ENCODE results near the gene ATP2C1.
"Not testable (repeated sequence)": the region's sequence is repeated elsewhere in the genome, so short reads cannot be mapped to it uniquely, and the experiment has no call there.

ATP2C1 gene

DNA sequence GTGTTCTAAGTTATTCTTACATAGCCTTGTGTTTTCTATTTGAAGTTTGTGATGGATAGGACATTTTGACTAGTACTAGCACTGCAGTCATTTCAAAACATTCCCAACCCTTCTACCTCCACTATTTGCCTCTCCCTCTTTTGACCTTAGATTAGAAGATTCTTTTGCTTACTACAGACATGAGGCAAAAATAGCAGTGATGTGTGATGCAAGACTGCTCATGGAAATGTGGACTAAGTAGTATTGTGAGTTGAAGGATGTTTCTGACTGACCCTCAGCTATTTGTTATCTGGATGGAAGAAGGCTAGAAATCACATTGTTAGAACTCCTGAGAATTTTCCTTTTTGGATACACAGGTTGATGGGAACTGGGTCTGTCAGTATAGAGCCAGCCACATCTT, 45.9 kb downstream of the ATP2C1 start:
- DNase-seq (ENCODE audit: low spot score) = no peak

- DNase-seq (ENCODE audit: low spot score) = no peak
These were observed 47.9 kb downstream of the ATP2C1 start for GRCh38 chr3:130941793-130942192.

DNA sequence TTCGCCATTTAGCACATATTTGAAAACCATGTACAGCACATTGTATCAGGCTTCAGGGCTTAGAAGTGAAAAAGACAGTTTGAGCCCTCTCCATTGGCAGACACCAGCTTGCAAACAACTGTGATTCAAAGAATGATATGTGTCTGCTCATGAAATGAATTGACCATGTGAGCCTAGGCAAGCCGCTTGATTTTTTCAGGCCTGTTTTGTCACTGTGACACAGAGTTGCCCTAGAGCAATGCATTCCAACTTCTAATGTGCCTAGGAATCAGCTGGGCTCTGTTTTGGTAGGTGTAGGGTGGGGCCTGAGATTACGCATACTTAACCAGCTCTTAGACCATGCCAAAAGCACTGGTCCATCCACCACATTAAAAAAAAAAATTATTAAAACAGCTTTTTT, 53.0 kb downstream of the ATP2C1 start:
- no peak for DNase-seq (ENCODE audit: low spot score)

GRCh38 chr3:130948001-130948773, 54.3 kb downstream of the ATP2C1 start:
- DNase-seq (ENCODE audit: low spot score) = no peak

- no peak for DNase-seq (ENCODE audit: low spot score)
These were observed 55.0 kb downstream of the ATP2C1 start for GRCh38 chr3:130948929-130949328.

- DNase-seq (ENCODE audit: low spot score) = no peak
These were observed 56.2 kb downstream of the ATP2C1 start for GRCh38 chr3:130950124-130950523.

GRCh38 chr3:130950641-130951040, 56.8 kb downstream of the ATP2C1 start:
- DNase-seq (ENCODE audit: low spot score) = peak; percentile 33

GRCh38 chr3:130955481-130955880, 61.6 kb downstream of the ATP2C1 start:
- DNase-seq (ENCODE audit: low spot score) = no peak

- DNase-seq (ENCODE audit: low spot score) = no peak
These were observed 62.4 kb downstream of the ATP2C1 start for GRCh38 chr3:130956281-130956680.

DNA sequence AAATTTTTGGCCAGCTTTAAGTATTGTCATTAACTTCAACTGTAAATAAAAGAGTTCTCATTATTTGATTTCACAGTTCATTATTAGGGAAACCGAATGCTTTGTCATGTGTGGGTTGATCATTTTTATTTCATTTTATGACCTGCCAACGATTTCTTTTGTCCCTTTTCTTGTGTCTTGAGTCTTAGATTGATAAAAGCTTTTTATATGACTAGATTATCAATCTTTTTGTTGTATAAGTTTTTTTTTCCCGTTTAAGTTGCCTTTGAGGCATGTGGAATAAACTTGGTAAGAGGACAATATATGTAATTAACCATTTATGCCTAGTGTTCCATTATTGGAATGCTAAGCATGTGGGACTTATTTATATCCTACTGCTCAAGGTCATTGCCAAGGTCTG, 62.8 kb downstream of the ATP2C1 start:
- no peak for DNase-seq (ENCODE audit: low spot score)

GRCh38 chr3:130960139-130960795, 66.4 kb downstream of the ATP2C1 start:
- DNase-seq (ENCODE audit: low spot score) = no peak

DNA sequence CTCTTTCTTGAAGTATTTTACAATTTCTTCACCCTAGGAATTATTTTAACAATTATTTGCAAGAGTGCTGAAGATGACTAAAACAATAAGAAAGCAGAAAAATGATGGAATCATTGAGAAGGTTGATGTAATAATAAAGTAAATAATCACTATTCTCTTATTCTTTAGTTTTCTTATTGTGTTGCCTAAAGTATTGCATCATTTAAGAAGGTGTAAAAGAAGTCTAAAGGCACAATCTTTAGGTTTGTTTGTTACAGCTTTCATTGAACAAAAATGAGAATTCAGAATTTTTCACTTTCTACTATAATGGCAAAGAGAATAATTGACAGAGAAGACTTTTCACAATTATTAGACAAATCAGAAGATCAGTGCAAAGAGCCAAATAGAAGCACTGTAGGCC, 67.6 kb downstream of the ATP2C1 start:
- DNase-seq (ENCODE audit: low spot score) = no peak

- DNase-seq (ENCODE audit: low spot score) = no peak
These were observed 69.6 kb downstream of the ATP2C1 start for GRCh38 chr3:130963444-130963843.

- peak; percentile 68 for DNase-seq (ENCODE audit: low spot score)
These were observed 70.0 kb downstream of the ATP2C1 start for GRCh38 chr3:130963878-130964277.

DNA sequence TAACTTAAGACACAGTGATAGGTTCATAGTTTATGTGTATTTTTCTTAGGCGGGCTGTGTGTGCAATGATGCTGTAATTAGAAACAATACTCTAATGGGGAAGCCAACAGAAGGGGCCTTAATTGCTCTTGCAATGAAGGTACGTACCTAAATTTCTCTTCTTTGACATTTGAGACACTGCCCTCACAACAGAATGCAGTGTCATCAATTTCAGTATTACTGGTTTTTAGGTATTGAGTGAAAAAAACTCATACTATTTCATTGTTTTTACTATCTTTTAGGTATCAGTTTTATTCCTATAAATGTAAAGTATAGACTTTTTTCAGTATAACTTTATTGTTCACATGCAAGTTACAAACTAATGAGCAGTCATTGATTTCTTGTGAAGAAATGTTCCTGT, 73.4 kb downstream of the ATP2C1 start:
- no peak for DNase-seq (ENCODE audit: low spot score)

DNA sequence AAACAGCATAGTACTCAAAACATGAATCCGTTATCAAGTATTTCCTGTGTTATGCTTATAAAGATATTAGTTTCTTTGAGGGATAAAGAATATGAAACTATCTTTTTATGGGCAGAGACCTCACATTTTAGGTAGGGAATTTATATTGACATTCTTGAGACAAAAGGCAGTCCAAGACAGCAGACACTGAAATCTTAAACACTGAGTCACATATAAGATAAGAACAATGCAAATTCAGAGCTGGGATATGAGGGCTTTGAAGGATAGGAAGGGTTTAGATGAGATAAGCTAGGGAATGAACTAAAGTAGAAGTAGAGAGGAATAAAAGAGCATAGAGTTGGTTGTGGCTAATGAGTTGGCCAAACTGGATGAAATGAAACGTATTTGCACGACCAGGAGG, 74.3 kb downstream of the ATP2C1 start:
- DNase-seq (ENCODE audit: low spot score) = no peak

DNA sequence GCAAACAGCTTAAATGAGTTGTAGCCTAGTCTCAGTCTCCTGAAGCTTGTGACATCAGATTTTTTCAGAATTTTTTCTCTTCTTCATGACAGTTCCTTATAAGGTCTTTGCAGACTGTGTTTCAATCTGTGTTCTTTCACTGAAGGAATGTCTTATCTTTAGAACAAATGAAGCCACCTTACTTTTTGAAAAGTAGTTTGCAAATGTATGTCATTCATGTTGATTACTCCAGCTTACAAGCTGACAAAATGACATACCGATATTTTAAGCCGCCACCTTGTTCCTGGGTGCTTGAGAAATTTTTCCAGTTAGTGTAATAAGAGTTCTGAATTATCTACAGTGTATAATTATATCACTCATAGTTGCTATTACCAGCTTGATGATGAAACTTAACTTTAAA, 75.7 kb downstream of the ATP2C1 start:
- DNase-seq (ENCODE audit: low spot score) = no peak

DNA sequence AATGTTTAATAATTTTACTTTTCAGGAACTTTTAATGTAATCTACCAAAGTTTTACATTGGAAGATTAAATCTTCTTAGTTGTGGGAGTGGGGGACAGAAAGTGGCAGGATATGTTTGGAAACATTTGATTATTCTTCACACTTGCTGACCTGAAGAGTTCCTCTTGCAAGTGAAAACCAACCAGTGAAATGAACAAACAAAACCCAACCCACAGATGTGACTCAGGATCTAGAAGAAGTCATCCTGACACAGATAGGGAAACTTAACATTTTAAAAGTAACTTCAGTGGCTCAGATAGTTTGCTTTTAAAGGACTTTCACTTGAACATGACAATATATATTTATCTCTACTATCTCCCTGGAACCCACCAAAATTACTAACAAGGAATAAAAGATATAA, 77.3 kb downstream of the ATP2C1 start:
- DNase-seq (ENCODE audit: low spot score) = no peak

- not testable (repeated sequence) for DNase-seq (ENCODE audit: low spot score)
These were observed 78.7 kb downstream of the ATP2C1 start for GRCh38 chr3:130972592-130972991.

DNA sequence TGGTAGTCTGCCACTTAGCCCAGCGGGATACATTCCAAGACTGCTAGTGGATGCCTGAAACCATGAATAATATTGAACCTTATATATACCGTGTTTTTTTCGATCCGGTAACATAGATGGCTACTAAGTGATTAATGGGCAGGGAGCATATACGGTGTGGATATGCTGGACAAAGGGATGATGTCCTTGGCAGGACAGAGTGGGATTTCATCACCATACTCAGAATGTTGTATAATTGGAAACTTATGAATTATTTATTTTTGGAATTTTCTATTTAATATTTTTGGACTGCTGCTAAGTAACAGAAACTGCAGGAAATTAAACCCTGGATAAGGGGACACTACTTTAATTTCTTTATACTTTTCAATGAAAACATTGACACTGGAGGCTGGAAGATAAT, 79.5 kb downstream of the ATP2C1 start:
- DNase-seq (ENCODE audit: low spot score) = no peak

GRCh38 chr3:130974201-130974600, 80.3 kb downstream of the ATP2C1 start:
- no peak for DNase-seq (ENCODE audit: low spot score)

DNA sequence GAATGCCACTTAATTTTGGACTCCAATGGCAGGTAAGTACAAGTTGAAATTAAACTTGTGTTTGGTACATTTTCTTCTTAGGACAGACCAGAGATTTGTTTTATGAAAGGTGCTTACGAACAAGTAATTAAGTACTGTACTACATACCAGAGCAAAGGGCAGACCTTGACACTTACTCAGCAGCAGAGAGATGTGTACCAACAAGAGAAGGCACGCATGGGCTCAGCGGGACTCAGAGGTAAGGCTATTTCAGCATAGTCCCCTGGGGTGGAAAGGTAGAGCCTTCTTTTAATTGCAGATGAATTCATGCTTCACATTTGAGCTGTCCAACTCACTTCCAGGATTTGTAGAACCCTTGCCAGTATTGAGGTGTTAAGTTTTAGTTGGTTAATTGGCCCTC, 81.4 kb downstream of the ATP2C1 start:
- no peak for DNase-seq (ENCODE audit: low spot score)

DNA sequence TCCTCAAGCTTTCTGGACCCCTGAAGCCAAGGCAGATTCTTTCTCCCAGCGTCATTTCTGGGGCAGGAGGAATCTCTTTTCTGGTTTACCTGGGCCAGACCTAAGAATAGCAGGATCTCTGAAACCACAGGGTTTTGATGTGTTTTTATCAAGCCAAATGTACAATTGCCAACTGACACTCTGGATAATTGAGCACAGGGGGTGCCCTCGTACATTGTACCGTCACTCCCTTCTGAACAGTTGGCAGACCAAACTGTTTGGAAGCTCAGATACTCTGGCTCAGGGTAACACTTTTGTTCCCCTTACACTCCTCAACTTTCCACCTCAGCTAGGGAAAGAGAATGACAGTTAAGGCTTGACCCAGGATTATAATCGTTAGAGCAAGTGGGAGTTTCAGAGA, 82.8 kb downstream of the ATP2C1 start:
- DNase-seq (ENCODE audit: low spot score) = no peak

DNA sequence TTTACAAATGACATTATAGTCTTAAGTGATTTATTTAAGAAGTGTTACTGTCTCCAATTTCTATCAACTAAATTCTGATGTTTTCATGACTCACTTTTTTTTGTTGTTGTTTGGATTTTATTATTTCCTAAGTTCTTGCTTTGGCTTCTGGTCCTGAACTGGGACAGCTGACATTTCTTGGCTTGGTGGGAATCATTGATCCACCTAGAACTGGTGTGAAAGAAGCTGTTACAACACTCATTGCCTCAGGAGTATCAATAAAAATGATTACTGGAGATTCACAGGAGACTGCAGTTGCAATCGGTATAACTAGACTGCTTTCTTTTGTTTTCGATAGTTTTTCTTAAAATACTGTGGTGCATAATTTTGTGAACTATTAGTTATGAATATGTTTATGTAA, 85.2 kb downstream of the ATP2C1 start:
- no peak for DNase-seq (ENCODE audit: low spot score)

Data from AG20443 (cell line).